Retina (tissue), 1 donor: ENCODE data around the gene ZFHX3.

Source experiments
- DNase-seq: peaks from one replicate; pipeline ENCODE4 v3.0.0-alpha.2; 2016

ZFHX3 gene

DNA sequence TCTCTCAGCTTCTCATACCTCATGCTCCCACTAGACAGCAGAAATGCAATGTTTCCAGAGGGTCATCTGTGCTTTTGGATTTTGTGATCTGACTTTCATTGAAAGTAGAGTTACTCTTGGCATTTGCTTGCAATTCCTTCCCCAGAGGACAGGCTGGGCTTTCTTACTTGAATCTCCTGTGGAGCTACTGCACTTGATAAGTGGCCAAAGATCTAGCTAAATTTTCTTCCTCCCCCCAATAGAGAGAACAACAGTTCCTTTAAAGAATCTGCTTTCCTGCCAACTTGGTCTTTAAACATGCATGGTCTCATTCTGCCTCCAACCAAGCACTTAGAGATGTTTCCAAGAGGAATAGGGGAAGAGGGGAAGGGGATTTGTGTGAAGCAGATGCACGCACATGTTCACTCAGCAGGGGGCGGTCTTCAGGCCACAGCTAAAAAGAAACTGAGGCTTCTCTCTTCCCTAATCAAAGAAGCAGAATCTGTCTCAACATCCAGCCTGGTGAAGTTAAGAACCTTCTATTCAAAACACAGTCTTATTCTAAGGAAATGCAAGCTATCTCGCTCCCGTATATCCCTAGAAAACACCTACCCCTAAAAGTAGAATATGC is 229.6 kb downstream of the ZFHX3 start:
- no peak for DNase-seq

DNA sequence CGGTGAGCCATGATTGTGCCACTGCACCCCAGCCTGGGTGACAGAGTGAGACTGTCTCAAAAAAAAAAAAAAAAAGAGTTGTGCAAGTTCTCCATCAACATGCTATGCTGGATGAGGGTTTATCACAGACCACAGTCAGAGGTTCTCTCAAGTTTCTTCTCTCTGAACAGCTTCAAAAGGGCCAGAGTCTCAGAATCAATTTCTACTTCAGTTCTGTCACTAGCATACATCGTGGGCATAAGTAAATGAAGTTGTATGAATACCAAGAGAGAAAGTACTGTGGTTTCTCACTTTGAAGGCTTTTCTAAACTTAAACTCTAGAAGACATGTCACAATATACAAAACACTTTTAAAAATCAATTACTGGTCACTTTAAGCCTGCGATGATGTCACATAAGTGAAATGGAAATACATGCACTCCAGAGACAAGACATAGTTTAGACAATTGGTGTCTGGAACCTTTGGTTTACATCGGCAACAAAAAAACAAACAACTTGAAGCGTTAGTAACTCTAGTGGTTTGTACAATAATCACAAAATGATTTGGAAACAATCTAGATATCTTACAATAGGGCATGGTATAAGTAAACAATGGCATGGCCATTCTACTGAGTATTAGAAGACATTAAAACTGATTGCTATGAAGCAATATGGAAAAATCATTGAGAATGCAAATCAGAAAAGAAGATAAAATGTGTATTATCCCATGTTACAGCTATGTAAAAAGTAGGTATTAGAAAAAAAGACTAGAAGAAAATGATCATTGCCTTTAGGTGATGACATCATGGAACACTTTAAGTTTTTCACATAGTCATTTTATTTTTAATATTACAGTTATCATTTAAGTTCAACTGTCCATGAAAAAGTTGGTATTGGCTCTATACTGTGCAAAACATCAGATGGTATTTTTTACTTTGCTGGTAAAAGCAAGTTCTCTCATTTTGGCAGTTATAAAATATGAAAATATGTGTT is 232.3 kb downstream of the ZFHX3 start:
- no peak for DNase-seq

DNA sequence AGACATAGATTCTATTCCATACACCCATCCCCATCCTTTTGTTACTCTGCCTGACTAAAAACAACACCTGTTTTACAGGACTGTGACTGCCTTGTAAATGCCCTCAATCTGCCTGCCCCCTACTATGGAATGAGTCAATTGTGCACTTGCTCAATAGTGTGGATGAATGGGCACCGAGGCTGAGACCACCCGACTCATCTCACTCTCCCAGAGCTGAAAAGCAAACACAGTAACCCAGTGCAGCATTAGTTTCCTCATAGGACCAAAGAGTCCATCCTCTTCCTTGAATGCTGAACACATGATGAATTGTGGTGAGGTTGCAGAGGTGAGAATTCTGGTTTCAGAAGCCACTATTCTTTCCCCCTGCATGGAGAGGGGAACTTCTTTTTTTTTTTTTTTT is 233.7 kb downstream of the ZFHX3 start:
- DNase-seq = no peak

DNA sequence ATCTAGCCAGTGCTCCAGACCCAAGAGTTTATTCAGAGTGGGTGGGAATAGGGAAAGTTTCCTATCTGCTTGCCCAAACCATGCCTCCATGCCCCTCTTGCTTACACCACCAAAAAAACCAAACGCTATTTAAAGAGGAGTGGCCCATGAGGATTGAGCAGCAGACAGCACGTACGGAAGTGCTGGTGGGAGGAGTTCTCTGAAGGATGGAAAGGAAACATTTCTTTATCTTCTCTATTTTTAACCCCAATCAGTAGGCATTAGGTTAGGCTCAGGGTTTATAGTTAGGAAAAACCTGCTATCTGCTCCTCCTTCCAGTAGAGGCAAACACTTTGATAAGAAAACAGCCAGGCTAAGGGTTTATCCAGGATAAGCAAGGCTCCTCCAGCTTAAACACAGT is 235.3 kb downstream of the ZFHX3 start:
- DNase-seq = no peak

DNA sequence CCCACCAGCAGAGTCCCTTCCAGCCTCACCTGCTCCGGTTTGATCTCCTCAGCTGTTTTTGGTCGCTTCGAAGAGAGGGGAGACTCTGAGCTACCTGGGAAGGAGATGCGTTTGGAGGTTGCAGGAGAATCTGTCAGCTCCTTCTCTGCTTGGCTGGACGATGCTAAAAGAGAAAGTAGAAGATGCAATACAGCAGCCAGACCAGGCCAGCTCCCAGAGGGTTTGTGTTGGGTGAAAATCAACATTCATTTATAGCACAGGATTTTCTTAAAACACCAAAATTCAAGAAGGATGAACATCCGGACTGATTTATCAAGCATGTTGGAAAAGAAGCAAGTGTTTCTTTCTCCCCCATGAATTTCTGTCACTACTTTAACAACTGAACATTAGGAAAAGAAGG is 236.1 kb downstream of the ZFHX3 start:
- DNase-seq = no peak

DNA sequence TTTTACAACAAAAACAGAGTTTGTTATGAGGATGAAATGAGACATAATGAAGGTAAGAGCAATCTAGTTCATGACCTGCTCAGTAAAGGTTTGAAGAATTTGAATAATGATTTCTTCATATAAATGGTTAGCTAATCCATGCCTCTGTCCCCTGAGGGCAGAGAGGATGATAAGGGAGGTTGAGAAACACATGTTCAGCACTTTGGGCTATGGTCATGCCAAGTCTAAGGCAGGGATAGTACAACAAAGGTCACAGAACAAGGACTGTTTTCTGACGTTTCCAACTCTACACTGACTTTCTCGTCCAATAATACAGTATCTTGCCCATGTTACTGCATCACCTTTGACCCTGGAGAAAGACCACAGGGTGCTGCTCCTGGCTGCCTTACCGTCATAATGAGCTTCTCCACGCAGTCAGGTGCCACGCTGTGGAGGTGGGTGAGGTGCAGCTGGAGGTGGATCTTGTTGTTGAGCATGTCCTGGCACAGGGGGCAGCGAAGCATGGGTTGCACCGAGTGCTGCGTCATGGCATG is 236.7 kb downstream of the ZFHX3 start:
- DNase-seq = no peak

DNA sequence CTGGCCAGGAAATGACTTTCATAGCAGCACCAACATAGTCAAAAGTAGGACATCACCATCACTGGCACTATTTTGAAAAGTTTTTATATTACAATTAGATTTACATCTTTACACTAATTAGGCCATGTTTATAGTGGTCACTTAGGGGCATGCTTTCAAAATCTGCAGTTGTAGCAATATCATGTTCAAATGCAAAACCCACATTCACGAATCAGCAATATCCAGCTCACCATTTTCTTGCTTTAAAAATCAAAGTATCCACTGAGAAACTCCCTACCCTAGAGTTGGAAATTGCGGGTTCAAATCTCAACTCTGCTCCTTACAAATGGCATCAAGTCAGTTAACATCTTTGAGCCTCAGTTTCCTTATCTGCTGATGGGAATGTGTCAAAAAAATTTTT is 237.4 kb downstream of the ZFHX3 start:
- no peak for DNase-seq

DNA sequence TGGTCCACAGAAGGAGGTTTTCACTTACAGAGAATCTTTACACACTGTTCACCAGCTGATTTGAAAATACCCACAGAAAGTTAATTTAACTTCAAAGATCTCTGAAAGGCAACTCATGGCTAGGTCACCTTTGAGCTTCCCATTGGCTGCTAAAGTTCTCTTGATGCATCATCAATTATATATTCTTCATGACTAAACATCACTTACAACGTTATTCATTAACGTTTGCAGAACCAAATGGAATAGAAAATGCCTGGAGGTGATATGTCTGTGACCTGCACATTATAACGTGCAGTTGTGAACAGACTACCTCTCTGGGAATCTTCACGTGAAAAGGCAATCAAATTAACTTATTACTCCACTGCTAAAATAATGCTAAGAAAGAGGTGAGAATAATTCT is 238.5 kb downstream of the ZFHX3 start:
- no peak for DNase-seq

DNA sequence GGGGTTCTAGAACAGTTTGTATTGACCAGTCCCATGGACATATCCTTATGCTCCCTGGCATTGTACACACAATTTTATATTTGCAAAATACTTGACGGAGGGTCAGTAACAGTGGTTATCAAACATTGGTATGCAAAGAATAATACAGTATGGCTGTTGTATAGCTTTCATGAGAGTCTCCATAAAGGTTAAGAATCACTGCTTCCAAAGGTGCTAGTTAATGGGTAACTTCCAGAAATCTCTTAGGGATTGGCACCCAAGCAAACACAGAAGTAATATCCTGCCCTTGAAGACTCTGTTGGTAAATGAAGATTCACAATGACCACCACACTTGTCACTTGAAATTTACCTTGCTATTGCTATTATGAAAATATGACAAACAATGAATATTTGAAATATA is 239.2 kb downstream of the ZFHX3 start:
- DNase-seq = no peak

DNA sequence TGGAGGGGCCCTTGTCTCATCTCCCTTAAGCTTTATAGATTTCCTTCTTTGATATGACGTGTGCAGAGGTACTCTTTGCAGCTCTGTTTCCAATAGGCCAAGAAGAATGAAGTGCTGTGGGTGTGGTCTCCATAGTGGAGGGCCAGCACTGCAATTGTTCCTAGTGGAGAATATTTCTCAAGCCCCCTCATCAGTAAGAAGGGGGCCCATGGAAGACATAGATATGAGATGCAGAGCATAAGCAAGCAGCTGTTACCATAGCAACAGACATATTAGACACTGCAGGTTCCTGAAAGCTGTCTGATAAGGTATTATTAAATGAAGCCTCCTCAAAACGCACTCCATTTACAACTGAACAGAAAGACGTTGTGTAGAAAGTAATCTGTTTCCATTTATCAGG is 240.7 kb downstream of the ZFHX3 start:
- DNase-seq = no peak

DNA sequence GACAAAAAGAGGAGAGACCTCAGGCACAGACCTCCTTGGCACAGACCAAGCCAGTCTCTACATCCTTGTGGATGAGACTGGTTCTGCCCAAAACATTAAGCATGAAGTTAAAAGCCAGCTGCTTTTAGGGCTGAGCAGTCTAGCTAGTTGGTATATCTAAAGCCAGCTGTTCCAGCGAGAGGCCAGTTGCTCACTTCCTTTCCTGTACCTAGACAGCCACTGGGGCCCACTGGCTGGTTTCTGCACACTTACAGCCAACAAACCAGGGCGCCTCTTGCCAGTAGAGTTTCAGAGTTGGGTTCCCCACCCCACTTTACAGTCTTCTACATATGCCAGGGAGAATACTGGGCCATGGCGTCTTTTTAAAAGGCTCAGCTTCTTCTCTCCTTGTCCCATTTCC is 242.4 kb downstream of the ZFHX3 start:
- no peak for DNase-seq

DNA sequence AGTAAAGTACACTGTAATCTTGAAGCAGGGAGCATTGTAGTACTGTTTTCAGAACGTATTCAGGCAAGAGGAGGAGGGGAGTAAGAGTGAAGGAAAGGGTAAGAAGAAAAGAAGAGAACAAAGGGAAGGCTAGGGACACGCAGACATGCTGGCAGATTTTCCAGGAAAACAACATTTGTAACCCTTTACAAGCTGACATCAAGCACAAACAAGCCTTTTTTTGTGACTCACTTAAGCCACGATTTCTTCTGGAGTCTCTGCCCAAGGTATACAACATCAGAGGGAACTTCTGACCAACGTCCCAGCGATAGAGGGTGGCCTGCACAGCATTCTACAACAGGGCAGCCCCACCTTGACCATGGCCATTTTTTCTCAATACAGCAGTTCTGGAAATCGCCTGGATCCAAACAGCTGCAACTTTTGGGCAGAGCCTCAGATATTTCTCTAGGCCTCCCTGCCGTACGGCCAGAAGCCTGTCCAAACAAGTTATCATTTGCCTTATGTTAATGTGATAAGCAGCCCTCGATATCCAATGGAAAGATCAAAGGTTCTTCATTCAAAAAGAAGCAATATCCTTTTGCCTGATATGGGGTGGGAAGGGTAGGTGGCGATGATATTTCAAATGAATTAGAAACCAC is 247.3 kb downstream of the ZFHX3 start:
- no peak for DNase-seq

DNA sequence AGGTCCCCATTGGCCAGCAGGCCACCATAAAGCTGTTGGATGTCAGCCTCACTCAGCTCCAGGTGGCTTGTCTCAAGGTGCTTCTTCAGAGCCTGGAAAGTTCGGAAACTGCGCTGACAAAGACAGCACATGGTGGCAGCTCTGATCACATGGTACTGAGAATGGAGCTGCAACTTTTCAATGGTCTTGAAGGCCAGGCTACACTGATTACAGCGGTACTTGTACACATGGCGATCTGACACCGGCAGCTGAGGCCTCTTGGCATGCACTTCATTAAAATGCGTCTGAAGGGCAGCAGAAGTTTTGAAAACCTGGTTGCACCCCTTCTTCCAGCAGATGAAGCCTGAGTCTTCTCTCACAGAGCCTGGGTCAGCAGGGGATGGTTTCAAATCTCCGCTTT is 249.7 kb downstream of the ZFHX3 start:
- no peak for DNase-seq

DNA sequence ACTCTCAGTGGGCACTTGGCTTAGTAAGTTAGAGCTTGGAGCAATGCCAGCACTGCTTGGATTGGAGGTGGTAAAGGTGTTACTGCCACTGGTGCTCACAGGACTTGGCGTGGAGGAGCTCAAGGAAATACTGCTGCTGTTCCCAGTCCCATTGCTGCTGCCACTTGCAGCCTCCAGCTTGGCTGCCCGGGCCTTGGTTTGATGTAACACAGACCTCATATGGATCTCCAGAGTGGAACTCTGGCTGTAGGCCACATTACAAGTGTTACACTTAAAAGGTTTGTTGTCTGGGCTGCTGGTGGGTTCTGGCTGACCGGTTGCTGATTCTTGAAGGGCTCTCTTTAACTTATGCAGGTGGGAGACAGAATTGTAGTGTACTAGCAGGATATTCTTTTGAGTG is 250.3 kb downstream of the ZFHX3 start:
- no peak for DNase-seq

DNA sequence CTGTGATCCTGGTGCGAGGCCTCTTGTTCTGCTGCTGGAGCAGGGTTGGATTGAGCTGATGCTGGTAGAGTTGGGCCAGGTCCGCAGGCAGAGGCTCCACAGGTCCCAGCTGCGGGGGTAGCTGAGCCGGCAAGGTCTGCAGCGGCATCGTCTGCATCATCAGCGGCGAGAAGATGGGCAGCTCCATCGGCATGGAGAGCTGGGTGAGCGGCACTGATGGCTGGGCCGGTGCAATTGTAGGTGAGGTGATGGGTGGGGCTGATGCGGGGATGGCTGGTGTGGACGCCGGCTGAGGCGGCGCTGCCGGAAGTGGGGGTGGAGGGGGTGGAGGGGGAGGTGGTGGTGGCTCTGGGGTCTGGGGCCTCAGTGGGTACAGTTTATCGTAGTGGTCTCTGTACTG is 251.7 kb downstream of the ZFHX3 start:
- no peak for DNase-seq

DNA sequence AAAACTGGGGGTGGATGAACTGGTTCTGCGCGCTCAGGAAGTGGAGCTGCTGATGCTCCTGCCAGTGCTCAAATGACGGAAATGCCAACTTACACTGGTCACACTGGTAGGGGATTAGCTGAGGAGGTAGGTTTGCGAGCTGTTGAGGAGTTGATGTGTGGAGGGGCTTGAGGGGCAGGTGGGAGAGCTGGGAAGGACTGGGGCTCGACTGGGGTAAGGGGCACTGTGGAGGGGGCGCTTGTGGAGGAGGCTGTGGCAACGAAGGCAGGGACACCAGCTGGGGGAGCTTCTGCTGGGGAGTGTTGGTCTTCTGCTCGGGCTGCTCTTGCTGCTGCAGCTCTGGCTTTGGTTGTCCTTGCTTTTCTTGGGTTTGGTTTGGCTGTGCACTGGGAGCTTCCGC is 252.9 kb downstream of the ZFHX3 start:
- DNase-seq = no peak

DNA sequence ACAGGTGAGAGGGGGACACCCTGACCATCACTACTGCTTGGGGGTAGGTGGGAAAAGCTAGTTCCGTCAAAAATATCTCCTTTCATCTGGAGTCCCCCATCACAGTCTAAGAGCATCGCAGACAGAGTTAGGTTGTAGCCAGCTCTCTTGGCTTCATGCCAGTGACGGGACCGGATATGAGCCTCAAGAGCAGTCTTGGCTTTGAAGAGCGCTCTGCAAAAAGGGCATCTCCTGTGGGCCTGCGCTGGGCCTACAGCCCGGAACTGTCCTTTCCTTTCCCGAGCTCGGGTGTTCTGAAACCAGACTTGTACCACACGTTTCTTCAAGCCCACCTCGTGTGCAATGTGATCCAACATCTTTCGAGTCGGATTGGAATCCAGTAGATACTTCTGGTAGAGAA is 253.6 kb downstream of the ZFHX3 start:
- no peak for DNase-seq

DNA sequence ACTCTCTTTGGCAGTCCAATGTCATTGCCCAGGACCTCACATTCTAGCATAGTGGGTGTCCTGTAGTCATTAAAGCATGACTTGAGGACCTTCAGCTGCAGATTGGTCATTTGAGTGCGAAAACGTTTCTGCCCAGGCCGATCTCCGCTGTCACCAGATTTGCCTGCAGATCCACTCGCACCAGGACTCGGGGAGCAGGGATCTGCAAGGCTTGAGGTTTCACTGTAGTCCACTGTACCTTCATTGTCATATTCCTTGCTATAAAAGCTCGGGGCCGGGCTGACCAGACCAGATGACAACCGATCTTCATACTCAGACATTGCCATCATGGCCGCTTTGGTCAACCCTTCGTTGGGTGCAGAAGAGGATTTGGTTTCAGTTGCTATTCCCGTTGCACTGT is 254.2 kb downstream of the ZFHX3 start:
- no peak for DNase-seq

DNA sequence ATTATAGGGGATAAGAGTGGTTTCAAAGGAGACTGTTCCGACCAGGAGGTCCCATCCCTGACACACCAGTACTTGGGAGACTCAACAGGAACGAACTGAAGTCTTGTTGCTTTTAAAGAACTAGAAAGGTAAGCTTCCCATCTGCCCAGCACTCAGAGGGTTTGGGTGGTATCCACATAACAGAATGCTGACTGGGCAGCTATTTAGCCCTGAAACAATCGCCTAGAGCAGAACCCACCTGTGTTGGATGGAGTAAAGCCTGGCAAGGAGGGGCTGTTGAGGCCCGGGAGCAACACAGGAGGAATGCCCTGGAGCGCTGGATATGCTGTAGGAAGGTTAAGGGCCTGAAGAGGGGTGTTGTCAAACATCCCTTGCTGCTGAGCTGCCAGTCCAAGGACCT is 254.9 kb downstream of the ZFHX3 start:
- DNase-seq = no peak

DNA sequence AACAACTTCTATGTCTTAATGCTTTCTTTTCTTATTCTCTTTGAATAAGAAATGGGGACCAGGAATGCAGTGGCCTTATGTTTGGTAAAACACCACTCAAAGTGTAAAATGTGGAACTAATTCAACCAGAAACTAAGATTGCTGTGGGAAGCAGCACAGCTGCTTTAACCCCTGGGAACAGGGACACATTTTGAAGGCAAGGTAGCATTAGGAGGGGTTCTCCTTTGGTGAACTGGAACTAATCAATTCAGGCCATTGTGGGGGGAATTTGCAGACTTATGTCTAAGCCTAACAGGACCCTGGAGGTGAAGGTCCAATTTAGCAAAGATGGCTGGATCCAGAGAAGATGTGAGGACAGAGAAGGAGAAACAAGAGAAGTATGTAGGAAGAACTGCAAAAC is 256.1 kb downstream of the ZFHX3 start:
- no peak for DNase-seq

DNA sequence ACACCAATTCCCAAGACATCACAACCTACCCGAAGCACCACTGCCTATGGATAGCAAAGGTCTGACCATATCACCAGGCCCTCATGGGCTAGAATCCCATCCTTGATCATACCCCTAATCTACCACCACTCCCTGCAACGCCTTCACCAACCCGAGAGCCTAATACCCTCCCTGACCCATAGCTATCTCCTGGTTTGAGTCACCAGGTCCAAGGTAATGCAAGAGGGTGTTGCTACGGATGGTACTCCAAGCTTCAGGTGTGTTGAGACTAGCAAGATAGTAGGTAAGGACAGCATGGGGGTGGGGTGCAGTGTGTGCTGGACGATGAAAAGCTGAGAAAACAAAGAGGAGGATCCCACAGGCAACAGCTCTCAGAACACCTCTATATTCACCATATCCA is 258.0 kb downstream of the ZFHX3 start:
- no peak for DNase-seq

DNA sequence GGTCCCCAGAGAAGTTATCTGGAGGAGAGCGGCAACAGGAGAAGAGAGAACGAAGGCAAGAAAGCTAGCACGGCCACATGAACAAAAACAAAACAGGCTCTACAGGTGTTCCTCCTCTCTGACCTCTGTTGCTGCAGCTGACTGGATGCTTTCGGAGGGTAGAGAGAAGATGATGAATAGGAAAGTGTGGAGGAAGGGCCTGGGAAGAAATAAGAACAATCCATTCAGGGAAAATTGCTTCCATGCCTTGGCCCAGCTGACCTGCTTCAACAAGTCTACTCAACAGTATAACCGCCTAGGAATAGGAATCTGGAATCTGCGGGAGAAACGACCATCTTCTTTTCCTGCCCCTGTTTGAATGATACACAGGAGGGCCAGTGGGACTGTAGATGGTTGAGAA is 258.5 kb downstream of the ZFHX3 start:
- no peak for DNase-seq

DNA sequence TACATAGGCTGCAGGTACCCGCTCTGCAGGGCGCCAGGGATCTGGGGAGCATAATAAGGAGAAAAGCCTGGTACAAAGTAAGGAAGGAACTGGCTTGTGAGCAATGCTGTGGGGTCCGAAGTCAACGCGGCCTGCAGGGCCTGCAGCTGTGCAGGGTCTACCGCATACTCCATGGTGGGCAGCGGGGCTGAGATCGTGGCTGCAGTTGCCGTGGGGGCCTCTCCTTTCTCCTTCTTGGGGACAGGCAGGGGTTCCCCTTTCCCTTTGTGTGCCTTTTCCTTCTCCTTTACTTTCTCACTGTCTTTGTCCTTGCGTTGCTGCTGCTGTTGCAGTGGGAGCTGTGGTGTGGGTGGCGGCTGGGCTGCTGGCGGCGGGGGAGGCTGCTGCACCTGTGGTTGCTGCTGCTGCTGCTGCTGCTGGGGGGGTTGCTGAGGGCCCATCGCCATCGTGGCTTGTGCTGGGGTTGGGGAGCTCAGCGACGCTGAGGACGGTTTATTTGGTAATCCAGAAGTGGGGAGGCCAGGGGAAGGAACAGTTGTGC is 259.6 kb downstream of the ZFHX3 start:
- no peak for DNase-seq
